Sigmoid colon (tissue), 7 donors: Measurements from ENCODE around the gene HSPA1A. TPM values are rescaled to one million over a fixed set of nuclear protein-coding genes. Genes with fewer than 3 reads are reported as not detected.

Experiments
- DNase-seq: peaks from one replicate; pipeline ENCODE4 v3.0.0-alpha.2; 2019
- H3K27ac ChIP-seq, 4 donors: fragments of 200-600 bp; sonication (generic); one replicate each; pipeline ENCODE4 v1.5.1; 2016 to 2019; ENCODE audit warnings: mild to moderate bottlenecking in 1 of 4
- H3K27me3 ChIP-seq, 3 donors: fragments of 200-600 bp; sonication (generic); one replicate each; pipeline ENCODE4 v1.5.1; 2019; ENCODE audit warnings: mild to moderate bottlenecking in 1 of 3
- H3K36me3 ChIP-seq, 4 donors: fragments of 200-600 bp; sonication (generic); one replicate each; pipeline ENCODE4 v1.5.1; 2016 to 2019
- H3K4me1 ChIP-seq, 4 donors: fragments of 200-600 bp; sonication (generic); one replicate each; pipeline ENCODE4 v1.5.1; 2017 to 2019
- H3K4me3 ChIP-seq, 4 donors: fragments of 200-600 bp; sonication (generic); one replicate each; pipeline ENCODE4 v1.5.1; 2017 to 2019; ENCODE audit warnings: mild to moderate bottlenecking in 2 of 4, moderate library complexity in 1 of 4
- H3K9me3 ChIP-seq, 4 donors: fragments of 200-600 bp in 3 of 4; sonication (generic) in 3 of 4; one replicate each; pipeline versions ENCODE4 v1.5.1 to v1.6.1; 2013 to 2019
- EP300 ChIP-seq, 4 donors: sonication (generic); formaldehyde crosslinking; IDR thresholded peaks; one replicate each; pipeline ENCODE4 v1.6.1; 2017; ENCODE audit warnings: antibody characterized with exemption in 4 of 4
- POLR2A ChIP-seq, 2 donors: fragments of 450-650 bp; IDR thresholded peaks; one replicate each; pipeline ENCODE4 v1.6.1; 2016; ENCODE audit warnings: antibody characterized with exemption in 2 of 2, mild to moderate bottlenecking in 2 of 2, moderate library complexity in 2 of 2
- POLR2AphosphoS5 ChIP-seq, 4 donors: sonication (generic); formaldehyde crosslinking; IDR thresholded peaks; one replicate each; pipeline ENCODE4 v1.6.1; 2017; ENCODE audit warnings: antibody characterized with exemption in 4 of 4
- WGBS, 2 donors: extraction: QIAGEN DNeasy Blood & Tissue Kit; methylation state at CpG; one replicate each; pipeline ENCODE4 v1.1.7; 2013; 5-methylcytosine and 5-hydroxymethylcytosine counted together
- intact Hi-C: fragments of 100-400 bp; cut with DNase I; formaldehyde crosslinking; loops from one replicate; pipeline ENCODE4 v1.15.1; 2023
- polyA plus RNA-seq, 3 donors: library from polyadenylated mRNA; stranded (reverse); fragments of 200-250 nt; gene quantifications; one replicate each; pipeline ENCODE4 v1.2.3, GENCODE V29; 2013
- total RNA-seq, 4 donors: library from RNA; depleted of rRNA; stranded (reverse); fragments of >200 nt; gene quantifications; one replicate each; pipeline ENCODE4 v1.1.0, GENCODE V29; 2016
- TF ChIP-seq, protein P1 (sequence below), 4 experiments: fragments of 450-650 bp in 3 of 4; fragments of 200-600 bp in 1 of 4; IDR thresholded peaks; one replicate each; pipeline ENCODE4 v1.5.1; 2016 to 2019; ENCODE audit warnings: antibody characterized with exemption in 4 of 4, mild to moderate bottlenecking in 3 of 4, moderate library complexity in 2 of 4
- donor health status: healthy with polysubstance abuse.
- donor health status: Bipolar disorder and iron deficiency.
- donor health status: healthy.

HSPA1A gene
- total and polyA plus RNA-seq, 7 donors = 39.0 to 321 (median 147) TPM

GRCh38 chr6:31775184-31775583 lies 40.2 kb upstream of the HSPA1A start:
- no peaks in the 10 kb centered on the region for H3K27me3 ChIP-seq
- DNase-seq = no peak
- 25 to 78% methylated on average over 4 of the region's 4 CpGs for WGBS, 2 donors
- peaks cover 0 to 10% (median 10%) of the 10 kb centered on the region in 4 donors for H3K4me1 ChIP-seq
- intact Hi-C loops = no loop called here
- peaks cover 0 to 18% (median 16%) of the 10 kb centered on the region in 4 donors for H3K36me3 ChIP-seq
- TF ChIP-seq POLR2AphosphoS5 (IDR thresholded peaks at IDR 0.05) = no peak
- TF ChIP-seq EP300 (IDR thresholded peaks at IDR 0.05) = no peak
- TF ChIP-seq POLR2A (IDR thresholded peaks at IDR 0.05) = no peak
- TF ChIP-seq, protein P1, sequence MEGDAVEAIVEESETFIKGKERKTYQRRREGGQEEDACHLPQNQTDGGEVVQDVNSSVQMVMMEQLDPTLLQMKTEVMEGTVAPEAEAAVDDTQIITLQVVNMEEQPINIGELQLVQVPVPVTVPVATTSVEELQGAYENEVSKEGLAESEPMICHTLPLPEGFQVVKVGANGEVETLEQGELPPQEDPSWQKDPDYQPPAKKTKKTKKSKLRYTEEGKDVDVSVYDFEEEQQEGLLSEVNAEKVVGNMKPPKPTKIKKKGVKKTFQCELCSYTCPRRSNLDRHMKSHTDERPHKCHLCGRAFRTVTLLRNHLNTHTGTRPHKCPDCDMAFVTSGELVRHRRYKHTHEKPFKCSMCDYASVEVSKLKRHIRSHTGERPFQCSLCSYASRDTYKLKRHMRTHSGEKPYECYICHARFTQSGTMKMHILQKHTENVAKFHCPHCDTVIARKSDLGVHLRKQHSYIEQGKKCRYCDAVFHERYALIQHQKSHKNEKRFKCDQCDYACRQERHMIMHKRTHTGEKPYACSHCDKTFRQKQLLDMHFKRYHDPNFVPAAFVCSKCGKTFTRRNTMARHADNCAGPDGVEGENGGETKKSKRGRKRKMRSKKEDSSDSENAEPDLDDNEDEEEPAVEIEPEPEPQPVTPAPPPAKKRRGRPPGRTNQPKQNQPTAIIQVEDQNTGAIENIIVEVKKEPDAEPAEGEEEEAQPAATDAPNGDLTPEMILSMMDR (IDR thresholded peaks at IDR 0.05) = no peak
- no peak overlapping the region for H3K4me3 ChIP-seq
- no peaks in the 10 kb centered on the region for H3K9me3 ChIP-seq
- no peak overlapping the region for H3K27ac ChIP-seq

DNA sequence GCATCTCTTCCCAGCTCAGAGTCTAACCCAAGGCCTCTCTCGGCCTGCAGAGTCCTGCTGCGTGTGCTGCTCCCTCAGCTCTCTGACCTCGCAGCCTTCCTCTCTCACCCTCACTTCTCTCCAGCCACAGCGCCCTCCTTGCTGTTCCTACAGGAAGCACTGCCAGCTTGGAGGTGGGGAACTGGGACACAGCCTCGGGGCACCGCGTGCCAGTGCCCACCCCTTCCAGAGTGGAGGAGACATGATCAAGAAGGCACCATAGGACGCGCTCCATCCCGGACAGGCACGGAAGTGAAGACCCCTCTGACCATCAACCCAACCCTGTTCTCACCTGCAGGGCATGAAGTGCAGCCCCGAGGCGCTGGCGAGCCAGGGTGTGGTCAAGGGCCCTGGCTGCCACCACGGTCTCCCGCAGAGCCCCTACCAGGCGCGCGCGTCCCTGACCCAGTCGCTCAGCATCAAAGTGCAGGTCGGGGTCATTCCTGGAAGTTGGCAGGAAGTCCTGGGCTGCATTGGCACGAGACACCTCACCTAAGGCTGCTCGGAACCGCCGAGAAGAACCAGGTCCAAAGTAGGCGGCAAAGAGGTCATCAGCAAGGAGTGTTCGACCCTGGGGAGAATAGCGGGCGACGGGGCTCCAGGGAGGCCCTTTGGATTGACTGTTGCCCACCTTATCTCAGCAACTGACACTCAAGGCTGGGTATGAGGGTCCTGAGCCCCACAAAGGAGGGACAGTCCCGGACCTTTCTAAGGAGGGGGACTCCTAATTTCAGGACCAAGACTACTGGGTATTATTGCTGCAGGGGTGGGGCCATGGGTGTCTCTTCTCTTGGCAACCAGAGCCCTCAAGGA lies 39.5 kb upstream of the HSPA1A start:
- intact Hi-C loops = no loop called here
- peaks cover 0 to 25% (median 21%) of the 10 kb centered on the region in 4 donors for H3K36me3 ChIP-seq
- no peak for DNase-seq
- TF ChIP-seq EP300 (IDR thresholded peaks at IDR 0.05) = no peak
- TF ChIP-seq POLR2AphosphoS5 (IDR thresholded peaks at IDR 0.05) = no peak
- TF ChIP-seq, protein P1 (IDR thresholded peaks at IDR 0.05) = no peak
- no peak for TF ChIP-seq POLR2A (IDR thresholded peaks at IDR 0.05)
- H3K27ac ChIP-seq = no peak overlapping the region
- 66 to 90% methylated on average over 32 of the region's 32 CpGs for WGBS, 2 donors
- no peak overlapping the region for H3K4me3 ChIP-seq
- H3K4me1 ChIP-seq = peaks cover 0 to 10% (median 10%) of the 10 kb centered on the region in 4 donors
- no peaks in the 10 kb centered on the region for H3K9me3 ChIP-seq
- H3K27me3 ChIP-seq = no peaks in the 10 kb centered on the region

GRCh38 chr6:31776485-31776988 lies 38.8 kb upstream of the HSPA1A start:
- H3K27ac ChIP-seq = no peak overlapping the region
- H3K9me3 ChIP-seq = no peaks in the 10 kb centered on the region
- no peak for DNase-seq
- intact Hi-C loops = no loop called here
- peaks cover 0 to 32% (median 25%) of the 10 kb centered on the region in 4 donors for H3K36me3 ChIP-seq
- TF ChIP-seq EP300 (IDR thresholded peaks at IDR 0.05) = no peak
- TF ChIP-seq POLR2A (IDR thresholded peaks at IDR 0.05) = no peak
- TF ChIP-seq, protein P1 (IDR thresholded peaks at IDR 0.05) = no peak
- no peak for TF ChIP-seq POLR2AphosphoS5 (IDR thresholded peaks at IDR 0.05)
- H3K4me1 ChIP-seq = peaks cover 0 to 10% (median 10%) of the 10 kb centered on the region in 4 donors
- WGBS, 2 donors = 25 to 26% methylated on average over 14 of the region's 14 CpGs
- H3K4me3 ChIP-seq = no peak overlapping the region
- H3K27me3 ChIP-seq = no peaks in the 10 kb centered on the region

GRCh38 chr6:31776989-31777666 lies 38.2 kb upstream of the HSPA1A start, which contains the start of gene VWA7:
Gene VWA7 (minus strand): TSS chr6:31777328. CDS start chr6:31776779, 549 bp downstream.
- WGBS, 2 donors = 9 to 14% methylated on average over 15 of the region's 15 CpGs
- Histone ChIP-seq H3K27ac (peak within 1 kb of the TSS in 1 of 4 donors; percentile 5), H3K4me3 (no peak within 1 kb of the TSS), H3K27me3 (no peaks in the 10 kb centered on the region), H3K36me3 (peaks cover 3 to 38% (median 31%) of the 10 kb centered on the region in 4 donors), H3K9me3 (no peaks in the 10 kb centered on the region), H3K4me1 (peaks cover 0 to 10% (median 10%) of the 10 kb centered on the region in 4 donors)
- TF ChIP-seq POLR2AphosphoS5 (IDR thresholded peaks at IDR 0.05) (peak in 2 of 4 donors; percentile 22 to 39), EP300 (IDR thresholded peaks at IDR 0.05) (no peak)
- DNase-seq = no peak
- intact Hi-C loops = no loop called here

DNA sequence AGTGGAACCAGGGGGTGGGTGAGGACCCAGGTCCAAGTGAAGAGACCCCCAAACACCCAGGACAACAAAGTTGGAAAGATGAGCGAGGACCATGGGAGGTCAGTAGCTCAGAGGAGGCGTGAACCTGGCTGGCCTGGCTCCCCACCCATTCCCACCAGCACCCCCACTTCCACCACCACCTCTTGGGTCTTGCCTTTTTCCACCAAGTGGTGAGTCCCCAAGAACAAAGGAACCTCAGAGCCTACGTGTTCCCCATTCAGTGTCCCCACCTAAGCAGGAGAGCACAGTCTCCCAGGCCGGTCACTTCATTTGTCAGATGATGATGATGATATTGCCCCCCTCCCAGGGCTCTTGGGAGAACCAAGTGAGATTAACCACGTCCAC lies 37.7 kb upstream of the HSPA1A start:
- Histone ChIP-seq H3K27ac (no peak overlapping the region), H3K9me3 (no peaks in the 10 kb centered on the region), H3K4me3 (no peak overlapping the region), H3K4me1 (peaks cover 0 to 10% (median 10%) of the 10 kb centered on the region in 4 donors), H3K36me3 (peaks cover 8 to 43% (median 36%) of the 10 kb centered on the region in 4 donors), H3K27me3 (no peaks in the 10 kb centered on the region)
- no peak for DNase-seq
- WGBS, 2 donors = 89 to 90% methylated on average over 5 of the region's 5 CpGs
- intact Hi-C loops = no loop called here
- TF ChIP-seq, protein P1 (IDR thresholded peaks at IDR 0.05) = no peak
- TF ChIP-seq POLR2AphosphoS5 (IDR thresholded peaks at IDR 0.05) = no peak
- TF ChIP-seq POLR2A (IDR thresholded peaks at IDR 0.05) = no peak
- TF ChIP-seq EP300 (IDR thresholded peaks at IDR 0.05) = no peak
